Superior temporal gyrus (tissue), 1 donor: ENCODE data around the gene TEX35.
A peak's percentile ranks its signal among the peaks of the same experiment; 100 is the strongest.
"Not testable (repeated sequence)": the region's sequence is repeated elsewhere in the genome, so short reads cannot be mapped to it uniquely, and the experiment has no call there.

Experiments used
- DNase-seq: peaks from one replicate; pipeline ENCODE4 v3.0.0-alpha.2; 2016; ENCODE audit errors: extremely low spot score

TEX35 gene

GRCh38 chr1:178495158-178495557, 17.8 kb upstream of the TEX35 start:
- DNase-seq: no peak

- no peak for DNase-seq
These were observed 17.0 kb upstream of the TEX35 start for GRCh38 chr1:178495741-178496409.

GRCh38 chr1:178496410-178497135, 16.3 kb upstream of the TEX35 start, which contains the start of gene CLEC20A:
CLEC20A (minus strand) TSS chr1:178496964; CDS start chr1:178496939, 25 bp downstream.
- no peak for DNase-seq

- no peak for DNase-seq
These were observed 14.9 kb upstream of the TEX35 start for GRCh38 chr1:178497903-178498478.

GRCh38 chr1:178498896-178499675, 13.8 kb upstream of the TEX35 start:
- no peak for DNase-seq

- DNase-seq: no peak
These were observed 12.7 kb upstream of the TEX35 start for GRCh38 chr1:178500091-178500770.

- DNase-seq: no peak
These were observed 11.9 kb upstream of the TEX35 start for GRCh38 chr1:178500936-178501554.

- DNase-seq: peak; percentile 73
These were observed 11.1 kb upstream of the TEX35 start for GRCh38 chr1:178501705-178502329.

- DNase-seq: no peak
These were observed 10.6 kb upstream of the TEX35 start for GRCh38 chr1:178502330-178502714.

- DNase-seq: no peak
These were observed 10.1 kb upstream of the TEX35 start for GRCh38 chr1:178502856-178503255.

GRCh38 chr1:178503316-178503715, 9.6 kb upstream of the TEX35 start:
- DNase-seq: not testable (repeated sequence)

GRCh38 chr1:178503849-178504248, 9.1 kb upstream of the TEX35 start:
- no peak for DNase-seq

- no peak for DNase-seq
These were observed 8.6 kb upstream of the TEX35 start for GRCh38 chr1:178504286-178504685.

GRCh38 chr1:178506177-178506576, 6.7 kb upstream of the TEX35 start:
- no peak for DNase-seq

- no peak for DNase-seq
These were observed 6.2 kb upstream of the TEX35 start for GRCh38 chr1:178506669-178507068.

- DNase-seq: no peak
These were observed 3.4 kb upstream of the TEX35 start for GRCh38 chr1:178509414-178510007.

GRCh38 chr1:178510155-178510554, 2.8 kb upstream of the TEX35 start:
- DNase-seq: no peak

- DNase-seq: no peak
These were observed 522 bp downstream of the TEX35 start for GRCh38 chr1:178513278-178513983.

- no peak for DNase-seq
These were observed 3.2 kb downstream of the TEX35 start for GRCh38 chr1:178516110-178516509.

- DNase-seq: no peak
These were observed 6.0 kb downstream of the TEX35 start for GRCh38 chr1:178518894-178519293.
